A549 (cell line): Measurements from ENCODE around the gene MSI2. TPM values are rescaled to one million over a fixed set of nuclear protein-coding genes. Genes with fewer than 3 reads are reported as not detected.

Source experiments
- ATAC-seq, 2 experiments: fragments of 200-7000 bp in 1 of 2; fragments of >200 bp in 1 of 2; cut with Nextera tagmentation in 1 of 2; cut with Tn5 transposase in 1 of 2; 3 replicates each; pipeline versions ENCODE4 v1.8.0 to v1.9.1; 2018 to 2020; ENCODE audit warnings: mild to moderate bottlenecking in 1 of 2, moderate library complexity in 1 of 2
- CTCF ChIA-PET: fragments of 300-600 bp; sonication (Branson Sonifier 250); formaldehyde crosslinking; extraction: SDS; loops from one replicate; lab custom pipeline; 2021; ENCODE audit warnings: antibody characterized with exemption, inconsistent platforms; lab: Yijun Ruan, JAX
- POLR2A ChIA-PET: fragments of 350-600 bp; formaldehyde crosslinking; extraction: SDS; loops from one replicate; lab custom pipeline; 2021; ENCODE audit warnings: antibody characterized with exemption, inconsistent platforms; lab: Yijun Ruan, JAX
- DNase-seq, 2 experiments: peaks; one replicate each; pipeline versions ENCODE4 v3.0.0 to v3.0.0-alpha.2; 2011 to 2016; ENCODE audit warnings: low read depth in 1 of 2, low spot score in 1 of 2
- FAIRE-seq: peaks from 2 replicates; lab custom pipeline; 2011; peaks lifted over from hg19 to GRCh38; lab: Jason Lieb, UNC
- H3K27ac ChIP-seq, 2 experiments: fragments of >200 bp; sonication (Bioruptor Twin); formaldehyde crosslinking; 3 replicates each; pipeline ENCODE4 v1.5.1; 2016 to 2017
- H3K4me1 ChIP-seq: fragments of >200 bp; sonication (Bioruptor Twin); formaldehyde crosslinking; 3 replicates; pipeline ENCODE4 v1.6.1; 2016
- H3K4me2 ChIP-seq: fragments of >200 bp; sonication (Bioruptor Twin); formaldehyde crosslinking; 3 replicates; pipeline ENCODE4 v1.6.1; 2016
- H3K4me3 ChIP-seq: fragments of >200 bp; sonication (Bioruptor Twin); formaldehyde crosslinking; 3 replicates; pipeline ENCODE4 v1.5.1; 2016
- H3K9me3 ChIP-seq: fragments of >200 bp; sonication (Bioruptor Twin); formaldehyde crosslinking; 3 replicates; pipeline ENCODE4 v1.6.1; 2016
- BCL3 ChIP-seq: fragments of >200 bp; sonication (Bioruptor Twin); formaldehyde crosslinking; IDR thresholded peaks from 3 replicates; pipeline ENCODE4 v1.6.1; 2016
- CEBPB ChIP-seq, 2 experiments: fragments of >200 bp in 1 of 2; sonication (Bioruptor Twin) in 1 of 2; formaldehyde crosslinking in 1 of 2; IDR thresholded peaks; 2 replicates each; pipeline ENCODE4 v1.6.1; 2012 to 2016
- EP300 ChIP-seq, 2 experiments: fragments of >200 bp; sonication (Bioruptor Twin); formaldehyde crosslinking; IDR thresholded peaks; 2 replicates in 1 of 2; 3 replicates in 1 of 2; pipeline ENCODE4 v1.6.1; 2016 to 2017
- FOSB ChIP-seq: fragments of 250-450 bp; sonication (Bioruptor Pico); IDR thresholded peaks from 2 replicates; pipeline ENCODE4 v1.5.0; 2020; ENCODE audit warnings: mild to moderate bottlenecking, moderate library complexity
- FOSL2 ChIP-seq, 2 experiments: fragments of 450-650 bp in 1 of 2; fragments of >200 bp in 1 of 2; sonication (Bioruptor Twin) in 1 of 2; formaldehyde crosslinking; IDR thresholded peaks; 2 replicates each; pipeline versions ENCODE4 v1.5.0 to v1.6.1; 2016 to 2020; ENCODE audit warnings: mild to moderate bottlenecking in 1 of 2, moderate library complexity in 1 of 2
- HEYL ChIP-seq: fragments of 250-450 bp; sonication (Bioruptor Pico); IDR thresholded peaks from 2 replicates; pipeline ENCODE4 v1.8.0; 2021; ENCODE audit warnings: mild to moderate bottlenecking, moderate library complexity
- HOXB5 ChIP-seq: fragments of 250-450 bp; sonication (Bioruptor Pico); IDR thresholded peaks from 2 replicates; pipeline ENCODE4 v1.5.0; 2020; ENCODE audit warnings: mild to moderate bottlenecking, moderate library complexity
- JUN ChIP-seq, 2 experiments: fragments of >200 bp; sonication (Bioruptor Twin); formaldehyde crosslinking; IDR thresholded peaks; 2 replicates in 1 of 2; 3 replicates in 1 of 2; pipeline ENCODE4 v1.6.1; 2016 to 2017
- MAZ ChIP-seq: fragments of 150-350 bp; IDR thresholded peaks from 2 replicates; pipeline ENCODE4 v1.6.1; 2014; ENCODE audit warnings: antibody characterized with exemption, low read depth, low read length, borderline replicate concordance
- RAD21 ChIP-seq, 2 experiments: fragments of >200 bp in 1 of 2; sonication (Bioruptor Twin) in 1 of 2; formaldehyde crosslinking in 1 of 2; IDR thresholded peaks in 1 of 2; conservative IDR thresholded peaks in 1 of 2; 2 replicates in 1 of 2; 3 replicates in 1 of 2; pipeline ENCODE4 v1.6.1; 2012 to 2018; ENCODE audit warnings: inconsistent platforms in 1 of 2
- REST ChIP-seq: fragments of 200-600 bp; sonication (generic); IDR thresholded peaks from 2 replicates; pipeline ENCODE4 v1.6.1; 2016; ENCODE audit warnings: antibody characterized with exemption, mild to moderate bottlenecking, moderate library complexity
- RFX5 ChIP-seq: fragments of 450-650 bp; IDR thresholded peaks from 2 replicates; pipeline ENCODE4 v1.7.1; 2014; ENCODE audit warnings: antibody characterized with exemption, mild to moderate bottlenecking, moderate library complexity
- SMC3 ChIP-seq: fragments of >200 bp; sonication (Bioruptor Twin); formaldehyde crosslinking; IDR thresholded peaks from 3 replicates; pipeline ENCODE4 v1.6.1; 2018; ENCODE audit warnings: inconsistent platforms
- SREBF2 ChIP-seq: fragments of 450-650 bp; IDR thresholded peaks from 2 replicates; pipeline ENCODE4 v1.6.1; 2014; ENCODE audit warnings: mild to moderate bottlenecking, moderate library complexity
- TP53 ChIP-seq: fragments of 250-450 bp; sonication (Bioruptor Pico); IDR thresholded peaks from 2 replicates; pipeline ENCODE4 v1.5.0; 2021; ENCODE audit warnings: mild to moderate bottlenecking, moderate library complexity
- ZFP36 ChIP-seq: fragments of 450-650 bp; IDR thresholded peaks from 2 replicates; pipeline ENCODE4 v1.6.1; 2014; ENCODE audit warnings: borderline replicate concordance; ENCODE audit not compliant: partially characterized antibody
- WGBS: methylation state at CpG from one replicate; pipeline ENCODE4 v1.1.6; 2017; ENCODE audit errors: missing lambda C conversion rate; 5-methylcytosine and 5-hydroxymethylcytosine counted together
- polyA plus RNA-seq, 4 experiments: library from polyadenylated mRNA; depleted of rRNA in 3 of 4; stranded (reverse); fragments of >200 nt; fragmentation: RNase III in 1 of 4; extraction: RNeasy Plus Mini Kit Qiagen cat#74134 plus additional on column Dnase treatment in 1 of 4; gene quantifications; 2 replicates in 3 of 4; 3 replicates in 1 of 4; pipeline ENCODE4 v1.2.3, GENCODE V29; 2011 to 2017
- TF ChIP-seq, protein P1 (sequence below): fragments of 150-350 bp; IDR thresholded peaks from 2 replicates; pipeline ENCODE4 v1.6.1; 2014; ENCODE audit warnings: low read depth, mild to moderate bottlenecking, low read length
- TF ChIP-seq, protein P2 (sequence below): IDR thresholded peaks from 2 replicates; pipeline ENCODE4 v1.6.1; 2012

MSI2 gene
- polyA plus RNA-seq, 2 of the 4 experiments (the other 2 are of a cell fraction): 43.6 to 44.4 TPM

GRCh38 chr17:57255182-57255775 is 1.0 kb upstream of the MSI2 start:
- H3K9me3 ChIP-seq: peaks cover 13% of the 10 kb centered on the region; the same call in 2 of the 3 replicates
- ChIA-PET POLR2A (interaction anchor here (0.5 kb wide), 1 partner anchor 216 kb away, joined by 4 read pairs; no protein-coding TSS in a partner anchor), CTCF (interaction anchor here (1.0 to 4.8 kb wide), 2 partner anchors 12 to 528 kb away, joined by 3 to 61 read pairs; no protein-coding TSS in a partner anchor)
- H3K4me3 ChIP-seq: peak overlapping the region; percentile 94
- FAIRE-seq (no peak), ATAC-seq (no peak; a peak in 1 of 6 replicates), DNase-seq (no peak)
- 38% methylated on average over 16 of the region's 16 CpGs for WGBS
- H3K4me2 ChIP-seq: peak overlapping the region; percentile 71
- H3K4me1 ChIP-seq: peaks cover 23% of the 10 kb centered on the region; the same call in 2 of the 3 replicates
- H3K27ac ChIP-seq: peak overlapping the region; percentile 94 to 95
- no peak for TF ChIP-seq EP300 (IDR thresholded peaks at IDR 0.05)
- no peak for TF ChIP-seq JUN (IDR thresholded peaks at IDR 0.05)
- TF ChIP-seq, protein P1, sequence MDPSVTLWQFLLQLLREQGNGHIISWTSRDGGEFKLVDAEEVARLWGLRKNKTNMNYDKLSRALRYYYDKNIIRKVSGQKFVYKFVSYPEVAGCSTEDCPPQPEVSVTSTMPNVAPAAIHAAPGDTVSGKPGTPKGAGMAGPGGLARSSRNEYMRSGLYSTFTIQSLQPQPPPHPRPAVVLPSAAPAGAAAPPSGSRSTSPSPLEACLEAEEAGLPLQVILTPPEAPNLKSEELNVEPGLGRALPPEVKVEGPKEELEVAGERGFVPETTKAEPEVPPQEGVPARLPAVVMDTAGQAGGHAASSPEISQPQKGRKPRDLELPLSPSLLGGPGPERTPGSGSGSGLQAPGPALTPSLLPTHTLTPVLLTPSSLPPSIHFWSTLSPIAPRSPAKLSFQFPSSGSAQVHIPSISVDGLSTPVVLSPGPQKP: no peak
- no peak for TF ChIP-seq HOXB5
- no peak for TF ChIP-seq FOSL2 (IDR thresholded peaks at IDR 0.05)
- 0 out of 2 replicates have a peak, but pooled peaks have one; percentile 11 for TF ChIP-seq FOSL2 (CRISPR knock-in tag; IDR thresholded peaks at IDR 0.05)
- TF ChIP-seq BCL3: 0 out of 3 replicates have a peak, but pooled peaks have one; percentile 34
- TF ChIP-seq, protein P2, sequence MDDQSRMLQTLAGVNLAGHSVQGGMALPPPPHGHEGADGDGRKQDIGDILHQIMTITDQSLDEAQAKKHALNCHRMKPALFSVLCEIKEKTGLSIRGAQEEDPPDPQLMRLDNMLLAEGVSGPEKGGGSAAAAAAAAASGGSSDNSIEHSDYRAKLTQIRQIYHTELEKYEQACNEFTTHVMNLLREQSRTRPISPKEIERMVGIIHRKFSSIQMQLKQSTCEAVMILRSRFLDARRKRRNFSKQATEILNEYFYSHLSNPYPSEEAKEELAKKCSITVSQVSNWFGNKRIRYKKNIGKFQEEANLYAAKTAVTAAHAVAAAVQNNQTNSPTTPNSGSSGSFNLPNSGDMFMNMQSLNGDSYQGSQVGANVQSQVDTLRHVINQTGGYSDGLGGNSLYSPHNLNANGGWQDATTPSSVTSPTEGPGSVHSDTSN: no peak

DNA sequence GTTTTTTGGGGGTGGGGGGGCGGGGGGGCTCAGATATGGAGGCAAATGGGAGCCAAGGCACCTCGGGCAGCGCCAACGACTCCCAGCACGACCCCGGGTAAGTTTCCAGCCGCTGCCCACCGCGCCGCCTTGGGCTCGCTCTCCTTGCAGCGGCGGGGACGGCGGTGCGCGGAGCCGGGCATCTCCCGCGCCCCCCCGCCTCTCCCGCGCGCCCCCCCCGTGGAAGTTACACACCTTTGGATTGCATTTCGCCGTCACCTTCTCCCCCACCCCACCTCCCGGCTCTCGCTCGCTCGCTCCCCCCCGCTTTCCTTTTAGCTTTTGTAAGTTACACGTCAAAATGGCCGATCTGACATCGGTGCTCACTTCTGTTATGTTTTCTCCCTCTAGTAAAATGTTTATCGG is 387 bp downstream of the MSI2 start:
- Histone ChIP-seq H3K4me1 (peaks cover 26% of the 10 kb centered on the region; the same call in 2 of the 3 replicates), H3K9me3 (0 out of 3 replicates have a peak, but pooled peaks cover 3% of the 10 kb centered on the region), H3K4me2 (peak overlapping the region; percentile 99), H3K27ac (peak overlapping the region; percentile 94 to 95), H3K4me3 (peak overlapping the region; percentile 94)
- 1% methylated on average over 24 of the region's 36 CpGs for WGBS
- ChIA-PET POLR2A (interaction anchor here (0.6 to 0.9 kb wide), 2 partner anchors 184 to 366 kb away, joined by 6 to 12 read pairs; no protein-coding TSS in a partner anchor), CTCF (interaction anchor here (0.6 to 3.4 kb wide), 5 partner anchors 11 to 368 kb away, joined by 3 to 27 read pairs (median 6); no protein-coding TSS in a partner anchor)
- DNase-seq (peak in 1 of 2 experiments; percentile 33), FAIRE-seq (no peak), ATAC-seq (peak; percentile 55 to 59)
- TF ChIP-seq SMC3 (no peak), JUN (IDR thresholded peaks at IDR 0.05) (peak in 1 of 2 experiments; percentile 34; a peak in 2 of 5 replicates)

DNA sequence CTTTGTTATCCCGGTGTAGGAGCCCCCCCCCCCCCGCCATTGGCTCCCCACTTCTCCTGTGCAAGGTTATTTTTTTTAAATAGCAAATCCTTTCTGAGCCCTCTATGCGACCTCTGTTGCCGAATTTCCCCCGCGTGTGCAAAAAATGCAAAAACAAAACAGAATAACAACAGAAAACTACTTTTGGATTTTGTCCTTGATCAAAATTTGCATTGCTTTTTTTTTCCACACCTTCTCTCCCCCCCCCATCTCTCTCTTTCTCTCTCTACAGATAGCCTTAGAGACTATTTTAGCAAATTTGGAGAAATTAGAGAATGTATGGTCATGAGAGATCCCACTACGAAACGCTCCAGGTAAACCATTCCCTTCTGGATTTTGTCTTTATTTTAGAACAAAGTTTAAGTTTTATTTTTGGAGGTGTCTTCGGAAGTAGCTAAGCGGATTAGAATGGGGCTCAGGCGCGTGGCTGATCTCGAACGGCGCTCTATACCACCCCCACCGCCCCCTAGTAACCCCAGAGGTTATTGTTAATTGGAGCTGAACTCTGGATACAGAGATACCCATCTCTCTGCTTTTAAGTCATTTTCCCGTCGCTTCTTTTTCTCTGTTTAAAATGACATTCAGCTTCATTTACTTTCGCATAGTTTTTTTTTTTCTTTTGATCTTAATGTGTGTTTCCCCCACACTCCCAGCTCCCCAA is 1.0 kb downstream of the MSI2 start:
- ChIA-PET POLR2A (interaction anchor here (0.6 kb wide), 1 partner anchor 365 kb away, joined by 6 read pairs; no protein-coding TSS in a partner anchor), CTCF (interaction anchor here (0.6 to 3.4 kb wide), 8 partner anchors 10 to 415 kb away, joined by 3 to 27 read pairs (median 6); no protein-coding TSS in a partner anchor)
- Histone ChIP-seq H3K9me3 (no peaks in the 10 kb centered on the region), H3K4me3 (peak overlapping the region; percentile 94), H3K4me1 (peaks cover 26% of the 10 kb centered on the region; the same call in 2 of the 3 replicates), H3K4me2 (peak overlapping the region; percentile 99), H3K27ac (peak overlapping the region; percentile 94 to 95)
- FAIRE-seq: no peak
- WGBS: 3% methylated on average over 19 of the region's 19 CpGs
- TF ChIP-seq REST (no peak), RFX5 (no peak), SREBF2 (no peak), BCL3 (no peak), TP53 (CRISPR knock-in tag) (no peak), SMC3 (no peak), HEYL (CRISPR knock-in tag) (no peak), ZFP36 (no peak), RAD21 (conservative IDR thresholded peaks at IDR 0.05 in 1 of 2, IDR thresholded peaks at IDR 0.05 in 1 of 2) (no peak), CEBPB (IDR thresholded peaks at IDR 0.05) (no peak), FOSB (CRISPR knock-in tag) (no peak), MAZ (no peak)
- TF ChIP-seq, protein P1: no peak
- no peak for ATAC-seq
- DNase-seq: no peak
